ENCODE measurements around the gene GLIS1. TPM values are rescaled to one million over a fixed set of nuclear protein-coding genes. Genes with fewer than 3 reads are reported as not detected.

The GLIS1 gene
- total RNA-seq, 1 donor from 2014 or later: 1.2 TPM

- Histone ChIP-seq H3K4me3 (no peak overlapping the region), H3K27ac (no peak overlapping the region), H3K36me3 (no peaks in the 10 kb centered on the region), H3K27me3 (no peaks in the 10 kb centered on the region), H3K4me1 (peaks cover 29% of the 10 kb centered on the region), H3K9me3 (no peaks in the 10 kb centered on the region)
- intact Hi-C loops (cut with DNase I): no loop called here
- DNase-seq (ENCODE audit: extremely low spot score in 2 of 2): peak in 1 of 2 donors; percentile 62
- TF ChIP-seq POLR2AphosphoS5 (IDR thresholded peaks at IDR 0.05; ENCODE audit: insufficient read depth in 1 of 2, low read depth in 1 of 2) (no peak), CTCF (IDR thresholded peaks at IDR 0.05) (no peak), POLR2A (IDR thresholded peaks at IDR 0.05) (no peak)
Measured at GRCh38 chr1:53586765-53587164, 152.2 kb downstream of the GLIS1 start.

- no peaks in the 10 kb centered on the region for H3K27me3 ChIP-seq
- TF ChIP-seq POLR2AphosphoS5 (IDR thresholded peaks at IDR 0.05; ENCODE audit: insufficient read depth in 1 of 2, low read depth in 1 of 2) (no peak), CTCF (IDR thresholded peaks at IDR 0.05) (no peak), POLR2A (IDR thresholded peaks at IDR 0.05) (no peak)
- peak; percentile 37 to 54 for DNase-seq (ENCODE audit: extremely low spot score in 2 of 2)
Measured at GRCh38 chr1:53585565-53585964, 153.4 kb downstream of the GLIS1 start.

GRCh38 chr1:53585129-53585528 lies 153.8 kb downstream of the GLIS1 start:
- no peak overlapping the region for H3K27ac ChIP-seq
- no peak for DNase-seq (ENCODE audit: extremely low spot score in 2 of 2)
- no peaks in the 10 kb centered on the region for H3K36me3 ChIP-seq
- peaks cover 16% of the 10 kb centered on the region for H3K4me1 ChIP-seq
- no peak overlapping the region for H3K4me3 ChIP-seq
- no peak for TF ChIP-seq CTCF (IDR thresholded peaks at IDR 0.05)
- no peak for TF ChIP-seq POLR2AphosphoS5 (IDR thresholded peaks at IDR 0.05; ENCODE audit: insufficient read depth in 1 of 2, low read depth in 1 of 2)
- TF ChIP-seq POLR2A (IDR thresholded peaks at IDR 0.05): no peak
- intact Hi-C loops (cut with DNase I): no loop called here
- H3K27me3 ChIP-seq: no peaks in the 10 kb centered on the region
- H3K9me3 ChIP-seq: no peaks in the 10 kb centered on the region

More at GRCh38 chr1:53585565-53585964, 153.4 kb downstream of the GLIS1 start:
- Histone ChIP-seq H3K9me3 (no peaks in the 10 kb centered on the region), H3K4me1 (peaks cover 20% of the 10 kb centered on the region), H3K36me3 (no peaks in the 10 kb centered on the region), H3K27ac (no peak overlapping the region), H3K4me3 (no peak overlapping the region)
- intact Hi-C loops (cut with DNase I): no loop called here

GRCh38 chr1:53584777-53585107 lies 154.2 kb downstream of the GLIS1 start:
- DNase-seq (ENCODE audit: extremely low spot score in 2 of 2): no peak
- Histone ChIP-seq H3K27ac (no peak overlapping the region), H3K9me3 (no peaks in the 10 kb centered on the region), H3K4me3 (no peak overlapping the region), H3K36me3 (no peaks in the 10 kb centered on the region), H3K4me1 (peaks cover 12% of the 10 kb centered on the region), H3K27me3 (no peaks in the 10 kb centered on the region)
- intact Hi-C loops (cut with DNase I): no loop called here
- no peak for TF ChIP-seq POLR2AphosphoS5 (IDR thresholded peaks at IDR 0.05; ENCODE audit: insufficient read depth in 1 of 2, low read depth in 1 of 2)

GRCh38 chr1:53583868-53584776 lies 154.8 kb downstream of the GLIS1 start:
- TF ChIP-seq POLR2A (IDR thresholded peaks at IDR 0.05) (no peak), POLR2AphosphoS5 (IDR thresholded peaks at IDR 0.05; ENCODE audit: insufficient read depth in 1 of 2, low read depth in 1 of 2) (peak in 1 of 2 donors; percentile 32), CTCF (IDR thresholded peaks at IDR 0.05) (no peak)
- Histone ChIP-seq H3K27ac (no peak overlapping the region), H3K4me1 (peaks cover 9% of the 10 kb centered on the region), H3K4me3 (no peak overlapping the region), H3K9me3 (no peaks in the 10 kb centered on the region), H3K27me3 (no peaks in the 10 kb centered on the region), H3K36me3 (no peaks in the 10 kb centered on the region)
- no peak for DNase-seq (ENCODE audit: extremely low spot score in 2 of 2)
- intact Hi-C loops (cut with DNase I): no loop called here

Measured in vagina (tissue), 2 donors.